NB4 (cell line): Measurements from ENCODE around the gene FAM98A.

Experiments
- MYC ChIP-seq: IDR thresholded peaks from 2 replicates; pipeline ENCODE4 v1.6.1; 2011; ENCODE audit warnings: low read depth, low read length
- POLR2A ChIP-seq: IDR thresholded peaks from 2 replicates; pipeline ENCODE4 v1.6.1; 2011; ENCODE audit warnings: mild to moderate bottlenecking; ENCODE audit not compliant: insufficient read length; ENCODE audit errors: extremely low read depth
- TF ChIP-seq, protein P1 (sequence below): IDR thresholded peaks from one replicate; pipeline ENCODE4 v1.5.1; 2012; ENCODE audit warnings: low read depth, low read length
- TF ChIP-seq, protein P2 (sequence below): IDR thresholded peaks from 2 replicates; pipeline ENCODE4 v1.6.1; 2011; ENCODE audit warnings: low read depth, low read length

DNA sequence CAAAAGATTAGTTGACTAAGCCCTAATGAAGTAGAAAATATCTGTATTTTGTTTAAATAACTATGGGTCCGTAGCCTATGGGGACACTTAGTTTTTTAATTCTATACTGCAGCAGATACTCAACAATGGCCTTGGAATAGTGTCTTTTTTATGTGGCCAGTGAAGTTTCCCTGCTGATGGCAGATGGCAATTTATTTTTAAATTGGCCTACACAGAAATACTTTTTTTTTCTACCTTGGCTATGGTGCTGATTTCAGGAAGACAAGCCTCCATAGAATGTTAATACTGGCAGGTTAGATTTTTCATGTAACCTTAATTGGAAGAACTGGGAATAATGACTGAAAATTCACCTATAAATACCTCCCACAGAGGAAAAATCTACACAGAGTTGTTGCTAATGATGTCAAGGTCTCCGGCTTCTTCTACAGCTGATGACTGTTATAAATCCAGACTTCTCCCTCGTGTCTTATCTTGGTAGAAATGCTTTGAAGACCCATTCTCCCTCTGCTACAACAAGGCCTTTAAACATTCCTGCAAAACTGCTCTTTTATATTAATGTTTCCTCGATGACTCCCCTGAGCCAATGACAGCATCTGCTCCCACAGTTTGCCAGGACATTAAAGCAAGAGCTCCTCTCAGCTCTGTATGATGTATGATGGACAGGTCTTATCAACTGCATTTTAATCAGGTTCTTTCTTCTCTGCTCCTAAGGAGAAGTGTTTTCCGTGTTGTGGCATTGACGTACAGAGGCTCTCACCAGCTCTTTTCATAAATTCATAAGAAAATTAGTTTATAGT, 29.1 kb upstream of the FAM98A start:
- TF ChIP-seq, protein P1, sequence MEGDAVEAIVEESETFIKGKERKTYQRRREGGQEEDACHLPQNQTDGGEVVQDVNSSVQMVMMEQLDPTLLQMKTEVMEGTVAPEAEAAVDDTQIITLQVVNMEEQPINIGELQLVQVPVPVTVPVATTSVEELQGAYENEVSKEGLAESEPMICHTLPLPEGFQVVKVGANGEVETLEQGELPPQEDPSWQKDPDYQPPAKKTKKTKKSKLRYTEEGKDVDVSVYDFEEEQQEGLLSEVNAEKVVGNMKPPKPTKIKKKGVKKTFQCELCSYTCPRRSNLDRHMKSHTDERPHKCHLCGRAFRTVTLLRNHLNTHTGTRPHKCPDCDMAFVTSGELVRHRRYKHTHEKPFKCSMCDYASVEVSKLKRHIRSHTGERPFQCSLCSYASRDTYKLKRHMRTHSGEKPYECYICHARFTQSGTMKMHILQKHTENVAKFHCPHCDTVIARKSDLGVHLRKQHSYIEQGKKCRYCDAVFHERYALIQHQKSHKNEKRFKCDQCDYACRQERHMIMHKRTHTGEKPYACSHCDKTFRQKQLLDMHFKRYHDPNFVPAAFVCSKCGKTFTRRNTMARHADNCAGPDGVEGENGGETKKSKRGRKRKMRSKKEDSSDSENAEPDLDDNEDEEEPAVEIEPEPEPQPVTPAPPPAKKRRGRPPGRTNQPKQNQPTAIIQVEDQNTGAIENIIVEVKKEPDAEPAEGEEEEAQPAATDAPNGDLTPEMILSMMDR: no peak
- TF ChIP-seq POLR2A: no peak
- TF ChIP-seq, protein P2, sequence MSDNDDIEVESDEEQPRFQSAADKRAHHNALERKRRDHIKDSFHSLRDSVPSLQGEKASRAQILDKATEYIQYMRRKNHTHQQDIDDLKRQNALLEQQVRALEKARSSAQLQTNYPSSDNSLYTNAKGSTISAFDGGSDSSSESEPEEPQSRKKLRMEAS: no peak
- no peak for TF ChIP-seq MYC
